SJCRH30 (cell line): ENCODE measurements around the gene GPAT2. TPM values are rescaled to one million over a fixed set of nuclear protein-coding genes. Genes with fewer than 3 reads are reported as not detected.
"Not testable (repeated sequence)": the region's sequence is repeated elsewhere in the genome, so short reads cannot be mapped to it uniquely, and the experiment has no call there.

ENCODE experiments used
- DNase-seq, 2 experiments: peaks; one replicate each; pipeline ENCODE4 v3.0.0-alpha.2; 2015 to 2020
- H3K27ac ChIP-seq: fragments of 250-450 bp; sonication (Bioruptor Pico); 2 replicates; pipeline ENCODE4 v1.5.1; 2020; ENCODE audit warnings: mild to moderate bottlenecking, moderate library complexity
- H3K27me3 ChIP-seq: fragments of 250-450 bp; sonication (Bioruptor Pico); 2 replicates; pipeline ENCODE4 v1.5.1; 2020; ENCODE audit warnings: mild to moderate bottlenecking, moderate library complexity
- H3K36me3 ChIP-seq: fragments of 250-450 bp; sonication (Bioruptor Pico); 2 replicates; pipeline ENCODE4 v1.5.1; 2020; ENCODE audit warnings: mild to moderate bottlenecking, moderate library complexity
- H3K4me1 ChIP-seq: fragments of 250-450 bp; sonication (Bioruptor Pico); 2 replicates; pipeline ENCODE4 v1.5.1; 2020; ENCODE audit warnings: mild to moderate bottlenecking, moderate library complexity
- H3K4me3 ChIP-seq: fragments of 250-450 bp; sonication (Bioruptor Pico); 2 replicates; pipeline ENCODE4 v1.5.1; 2020; ENCODE audit warnings: mild to moderate bottlenecking, moderate library complexity
- H3K9me3 ChIP-seq: fragments of 250-450 bp; sonication (Bioruptor Pico); replicated peaks from 2 replicates; pipeline ENCODE4 v1.5.1; 2020; ENCODE audit warnings: mild to moderate bottlenecking, moderate library complexity
- total RNA-seq: library from RNA; depleted of rRNA; stranded (reverse); fragments of >200 nt; shearing (Covaris generic); gene quantifications from 2 replicates; pipeline ENCODE4 v1.2.3, GENCODE V29; 2014

GPAT2 gene
- total RNA-seq, 1 experiment from 2014 or later, result 0.08 TPM

DNA sequence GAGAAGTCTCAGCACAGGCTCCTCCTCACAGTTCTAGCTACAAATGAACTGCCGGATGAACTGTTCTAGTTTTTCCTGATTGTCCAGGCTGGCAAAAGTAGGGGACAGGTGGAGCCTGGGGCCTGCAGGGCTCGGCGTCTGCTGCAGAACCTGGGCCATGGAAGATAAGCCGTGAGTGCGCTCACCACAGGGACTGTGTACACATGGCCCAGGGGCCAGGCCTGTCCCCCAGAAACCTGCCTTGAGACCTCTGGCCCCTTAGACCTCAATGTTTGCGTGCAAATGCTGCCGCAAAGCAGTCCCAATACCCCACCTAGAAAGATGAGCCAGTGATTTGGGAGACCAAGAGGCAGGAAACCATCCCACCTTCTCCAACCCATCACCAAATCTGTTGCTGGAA is 12.6 kb downstream of the GPAT2 start:
- H3K27me3 ChIP-seq, DNase-seq, H3K4me1 ChIP-seq, H3K27ac ChIP-seq, H3K36me3 ChIP-seq, H3K4me3 ChIP-seq, H3K9me3 ChIP-seq: not testable (repeated sequence)

DNA sequence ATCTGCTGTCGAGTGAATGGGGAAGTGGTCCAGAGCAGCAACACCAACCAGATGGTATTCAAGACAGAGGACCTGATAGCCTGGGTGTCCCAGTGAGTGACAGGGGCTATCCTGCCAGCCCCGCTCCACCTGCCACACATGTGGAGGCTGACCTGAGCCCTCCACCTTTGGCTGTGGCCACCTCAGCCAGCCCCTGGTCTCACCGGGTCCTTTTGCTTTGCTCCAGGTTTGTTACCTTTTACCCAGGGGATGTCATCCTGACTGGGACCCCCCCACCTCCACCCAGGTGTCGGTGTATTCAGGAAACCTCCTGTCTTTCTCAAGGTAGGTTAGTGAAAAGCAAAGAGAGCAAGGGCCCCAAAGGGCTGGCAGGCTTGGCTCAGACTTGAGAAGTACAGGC is 13.6 kb downstream of the GPAT2 start:
- not testable (repeated sequence) for H3K27ac ChIP-seq, H3K4me1 ChIP-seq, H3K4me3 ChIP-seq, H3K36me3 ChIP-seq, H3K9me3 ChIP-seq, H3K27me3 ChIP-seq, DNase-seq

DNA sequence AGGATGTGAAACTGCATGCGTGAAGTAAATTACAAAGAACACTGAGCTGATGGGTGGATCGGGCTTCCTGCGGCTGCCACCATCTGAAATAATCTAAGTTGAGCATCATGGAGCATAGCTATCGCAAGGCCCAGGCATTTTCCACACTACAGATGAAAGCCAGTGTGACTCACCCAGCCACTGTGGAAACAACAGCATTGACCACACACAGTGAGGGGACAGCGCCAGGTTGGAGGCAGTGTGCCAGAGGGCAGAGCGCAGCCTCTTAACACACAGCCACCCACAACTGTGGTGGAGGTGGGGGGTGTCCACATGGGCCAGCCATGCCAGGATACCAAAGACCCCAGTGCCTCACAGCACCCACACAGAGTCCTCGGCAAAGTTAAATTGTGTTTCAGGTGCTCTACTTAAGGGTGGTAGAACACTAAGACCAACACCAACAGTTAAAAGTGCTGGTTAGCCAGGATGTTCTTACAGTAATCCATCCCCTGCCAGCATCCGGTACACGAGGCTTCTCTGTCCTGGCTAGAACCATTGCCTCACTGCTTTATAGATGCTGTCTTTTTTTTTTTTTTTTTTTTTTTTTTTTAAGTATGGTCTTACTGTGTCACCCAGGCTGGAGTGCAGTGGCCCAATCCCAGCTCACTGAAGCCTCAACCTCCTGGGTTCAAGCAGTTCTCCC is 14.7 kb downstream of the GPAT2 start:
- not testable (repeated sequence) for H3K27me3 ChIP-seq, H3K27ac ChIP-seq, DNase-seq, H3K4me3 ChIP-seq, H3K9me3 ChIP-seq, H3K36me3 ChIP-seq, H3K4me1 ChIP-seq

DNA sequence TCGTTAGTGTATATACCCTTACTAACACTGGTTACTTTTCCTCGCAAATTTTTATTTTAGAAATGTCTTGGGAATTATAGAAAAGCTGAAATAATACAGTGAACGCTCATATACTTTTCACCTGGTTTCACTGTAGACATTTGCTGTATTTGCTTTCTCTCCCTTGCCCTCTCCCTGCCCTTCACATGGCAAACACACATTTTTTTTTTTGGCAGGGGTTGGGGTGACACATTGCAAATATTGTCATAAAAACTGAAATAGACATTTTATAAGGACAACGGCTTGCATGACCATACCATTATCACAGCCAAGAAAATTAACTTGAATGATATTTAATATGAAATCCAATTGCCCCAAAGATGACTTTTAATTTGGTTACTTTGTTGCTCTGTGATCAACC is 18.4 kb downstream of the GPAT2 start:
- H3K9me3 ChIP-seq, DNase-seq, H3K27ac ChIP-seq, H3K36me3 ChIP-seq, H3K4me1 ChIP-seq, H3K27me3 ChIP-seq, H3K4me3 ChIP-seq: not testable (repeated sequence)

DNA sequence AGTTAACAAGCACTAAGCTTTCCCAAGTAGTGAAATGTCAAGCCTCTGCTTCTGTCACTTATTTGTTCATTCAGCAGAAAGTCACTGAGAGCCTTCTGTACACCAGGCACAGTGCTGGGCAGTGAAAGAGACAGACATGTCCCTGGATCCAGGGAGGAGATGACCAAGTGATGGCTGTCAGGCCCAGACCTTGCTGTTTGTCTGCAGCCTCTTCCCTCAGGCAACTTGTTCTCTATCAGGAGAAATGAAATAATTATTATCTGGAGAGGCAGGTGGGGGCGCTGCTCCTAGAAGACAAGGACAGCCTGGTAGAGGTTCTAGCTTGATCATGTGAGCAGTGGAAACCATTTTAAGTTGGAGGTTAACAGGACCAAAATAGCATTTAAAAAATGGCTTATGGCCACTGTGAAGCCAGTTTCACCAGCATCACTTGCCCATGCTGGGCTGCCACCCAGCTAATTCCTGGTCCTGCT is 21.9 kb downstream of the GPAT2 start:
- H3K36me3 ChIP-seq, H3K27ac ChIP-seq, H3K9me3 ChIP-seq, DNase-seq, H3K4me3 ChIP-seq, H3K27me3 ChIP-seq, H3K4me1 ChIP-seq: not testable (repeated sequence)

DNA sequence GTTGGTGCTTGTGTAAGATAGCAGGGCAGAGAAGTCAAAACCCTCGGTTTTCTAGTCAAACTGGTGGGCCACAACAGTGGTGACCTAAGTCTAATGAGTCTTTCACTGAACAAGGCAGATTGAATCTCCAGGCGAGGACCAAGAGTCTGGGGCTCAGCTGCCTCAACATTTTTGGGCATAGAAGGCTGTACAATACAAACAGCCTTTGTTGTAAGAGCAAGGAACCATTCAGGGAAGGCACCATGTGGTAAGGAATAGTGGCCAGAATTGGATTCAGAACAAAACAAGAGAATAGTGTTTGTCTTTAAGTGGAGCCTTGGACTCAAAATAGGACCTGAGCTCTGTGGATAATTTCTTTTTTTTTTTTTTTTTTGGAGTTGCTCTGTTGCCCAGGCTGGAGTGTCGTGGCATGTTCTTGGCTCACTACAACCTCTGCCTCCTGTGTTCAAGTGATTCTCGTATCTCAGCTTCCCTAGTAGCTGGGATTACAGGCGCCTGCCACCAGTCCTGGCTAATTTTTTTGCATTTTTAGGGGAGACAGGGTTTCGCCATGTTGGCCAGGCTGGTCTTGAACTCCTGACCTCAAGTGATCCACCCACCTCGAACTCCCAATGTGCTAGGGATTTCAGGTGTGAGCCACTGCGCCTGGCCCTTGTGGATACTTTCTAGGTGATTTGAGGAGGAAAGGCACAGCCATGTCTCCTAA is 22.5 kb downstream of the GPAT2 start:
- H3K4me1 ChIP-seq, H3K9me3 ChIP-seq, H3K27me3 ChIP-seq, H3K4me3 ChIP-seq, DNase-seq, H3K27ac ChIP-seq, H3K36me3 ChIP-seq: not testable (repeated sequence)

DNA sequence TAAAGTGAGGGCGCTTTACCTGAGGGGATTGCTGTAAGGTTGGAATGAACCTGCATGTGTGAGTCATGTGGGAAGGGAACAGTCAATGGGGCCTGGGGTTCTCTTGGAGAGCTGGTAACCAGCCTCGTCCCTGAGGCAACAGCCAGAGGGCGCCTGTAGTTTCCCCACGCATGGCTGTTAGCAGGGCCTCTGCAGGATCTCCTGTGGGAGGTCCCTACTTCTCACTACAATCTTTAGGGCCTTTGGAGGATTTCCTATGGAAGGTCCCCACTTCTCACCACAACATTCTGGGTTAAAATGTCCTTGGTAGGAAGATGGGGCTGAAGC is 23.6 kb downstream of the GPAT2 start:
- H3K27ac ChIP-seq, H3K9me3 ChIP-seq, H3K27me3 ChIP-seq, H3K36me3 ChIP-seq, H3K4me3 ChIP-seq, H3K4me1 ChIP-seq: not testable (repeated sequence)
- peak; percentile 43 to 49 for DNase-seq

DNA sequence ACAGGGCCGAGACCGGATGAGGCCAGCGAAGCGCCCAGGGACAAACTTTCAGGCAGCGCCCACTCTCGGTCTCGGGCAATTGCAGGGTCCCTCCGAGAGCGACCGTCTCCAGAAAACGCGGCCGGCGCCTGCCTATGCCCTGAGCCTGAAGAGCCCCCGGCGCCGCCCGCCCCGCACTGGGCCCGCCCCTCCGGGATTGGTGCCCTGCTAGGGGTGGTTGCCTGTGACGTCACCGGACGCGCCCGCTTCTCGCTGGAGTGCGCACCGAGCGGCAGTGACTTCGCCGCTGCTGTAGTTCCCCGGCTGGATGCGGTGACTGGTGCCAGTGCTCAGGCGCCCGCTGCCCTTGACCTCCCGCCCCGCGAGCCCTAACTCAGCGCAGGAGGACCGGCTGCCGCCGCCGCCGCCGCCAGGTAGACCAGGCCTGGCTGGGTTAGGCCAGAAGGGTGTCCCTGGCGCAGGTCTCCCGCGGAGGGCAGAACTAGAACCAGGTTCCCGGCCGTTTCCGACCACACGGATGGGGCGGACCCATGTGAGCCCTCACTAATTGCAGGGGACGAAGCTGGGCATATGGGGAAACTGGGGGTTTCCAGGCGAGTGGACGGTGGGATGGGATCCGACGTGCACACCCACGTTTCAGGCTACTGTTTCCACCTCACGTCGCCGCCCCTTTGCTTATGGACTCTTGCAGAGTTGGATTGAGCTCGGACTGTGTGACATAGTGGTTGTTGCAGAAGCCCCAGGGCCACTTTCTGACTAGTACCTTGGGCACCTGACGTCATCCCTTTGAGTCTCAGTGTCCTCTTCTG is 24.2 kb downstream of the GPAT2 start:
- H3K36me3 ChIP-seq, H3K9me3 ChIP-seq, H3K27ac ChIP-seq, H3K27me3 ChIP-seq, H3K4me1 ChIP-seq: not testable (repeated sequence)
- peak; percentile 93 to 94 for DNase-seq
- peak overlapping the region; percentile 61 for H3K4me3 ChIP-seq

DNA sequence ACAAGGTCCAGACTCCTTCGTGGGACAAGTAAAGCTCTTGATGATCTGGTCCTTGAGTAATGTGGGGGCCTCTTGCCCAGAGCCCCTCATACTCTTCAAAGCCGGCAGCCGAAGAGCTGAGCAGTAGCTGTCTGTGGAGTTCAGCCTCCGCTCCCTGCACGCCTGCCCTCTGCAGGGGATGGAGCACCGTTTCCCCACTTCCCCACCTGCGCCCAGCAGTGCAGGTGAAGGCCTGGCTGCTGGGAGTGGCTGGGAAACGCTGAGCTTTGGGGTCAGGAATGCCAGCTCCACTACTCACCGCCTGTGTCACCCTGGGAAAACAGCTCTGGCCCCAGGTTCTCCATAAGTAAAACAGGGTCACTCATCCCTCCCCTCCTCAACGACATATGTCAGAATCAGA is 24.9 kb downstream of the GPAT2 start:
- not testable (repeated sequence) for H3K36me3 ChIP-seq, DNase-seq, H3K27me3 ChIP-seq, H3K4me1 ChIP-seq, H3K27ac ChIP-seq, H3K9me3 ChIP-seq
- H3K4me3 ChIP-seq, result peak overlapping the region; percentile 61

DNA sequence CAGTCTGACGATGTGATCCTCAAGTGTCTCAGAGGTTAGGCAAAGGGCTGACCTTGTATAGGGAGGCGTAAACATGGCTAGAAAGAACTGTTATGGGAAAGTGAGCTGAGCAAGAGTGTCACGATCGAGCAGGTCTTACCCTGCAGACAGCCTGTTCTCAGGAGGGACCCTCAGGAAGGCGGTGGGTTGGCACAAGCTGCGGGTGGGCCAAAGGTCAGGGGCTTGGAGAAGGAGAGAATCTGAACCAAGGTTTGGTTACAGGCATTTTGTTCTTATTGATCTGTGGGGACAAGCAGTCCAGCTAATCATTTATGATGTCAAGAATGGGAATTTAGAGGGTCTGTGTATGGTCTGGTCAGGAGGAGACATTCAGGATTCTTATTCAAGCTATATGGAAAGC is 26.7 kb downstream of the GPAT2 start:
- H3K4me1 ChIP-seq, H3K27me3 ChIP-seq, H3K9me3 ChIP-seq, DNase-seq, H3K27ac ChIP-seq, H3K4me3 ChIP-seq, H3K36me3 ChIP-seq: not testable (repeated sequence)

DNA sequence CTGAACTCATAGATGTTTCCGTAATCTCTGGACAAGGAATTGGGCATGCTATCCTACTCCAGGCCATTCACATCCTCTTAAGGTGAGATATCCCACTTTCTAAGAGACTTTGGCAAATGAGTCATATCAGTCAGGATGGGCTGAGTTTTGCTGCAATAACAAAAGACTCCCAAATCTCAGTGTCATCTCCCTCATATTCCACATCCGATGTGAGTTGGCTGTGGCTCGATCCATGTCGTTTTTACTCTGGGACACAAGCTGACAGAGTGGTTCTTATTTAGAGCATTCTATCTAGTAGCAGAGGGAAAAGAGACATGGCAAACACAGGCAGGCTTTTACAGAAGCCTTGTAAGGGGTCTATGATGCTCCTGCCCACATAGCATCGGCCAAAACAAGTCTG is 28.5 kb downstream of the GPAT2 start:
- H3K4me3 ChIP-seq, result not testable (repeated sequence)

DNA sequence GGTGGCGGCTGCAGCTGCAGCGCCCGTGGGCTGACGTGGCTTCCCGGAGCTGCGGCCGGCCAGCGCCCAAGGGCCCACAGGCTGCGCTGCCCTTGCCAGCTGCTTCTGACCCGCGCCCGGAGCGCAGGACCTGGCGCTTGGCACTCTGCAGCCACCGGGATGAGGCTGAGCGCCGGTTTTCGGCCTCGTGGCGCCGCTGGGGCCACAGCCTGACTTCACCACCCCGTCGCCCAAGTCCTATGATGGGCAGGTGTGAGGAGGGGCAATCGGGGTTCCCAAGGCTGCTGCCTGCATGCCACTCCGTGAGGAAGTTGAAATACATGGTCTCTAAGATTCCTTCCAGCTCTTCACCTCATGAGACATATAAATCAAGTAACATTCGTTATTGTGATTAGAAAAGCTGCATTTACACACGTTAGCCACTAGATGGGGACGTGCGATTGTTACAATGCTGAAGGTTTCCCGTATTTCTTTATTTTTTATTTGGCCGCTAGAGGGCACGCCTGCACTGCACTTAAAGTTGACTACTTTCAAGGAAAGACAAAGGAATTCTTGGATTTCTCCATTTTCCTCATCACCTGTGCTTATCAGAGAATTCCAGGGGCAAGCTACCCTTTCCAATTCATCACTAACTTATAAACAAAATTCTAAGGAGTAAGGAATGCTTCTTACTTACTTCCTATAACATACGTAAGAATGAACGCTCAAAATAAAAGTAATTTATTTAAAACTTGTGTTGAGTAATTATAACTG is 42.0 kb downstream of the GPAT2 start:
- not testable (repeated sequence) for H3K4me1 ChIP-seq, H3K27me3 ChIP-seq, H3K9me3 ChIP-seq, H3K36me3 ChIP-seq
- Histone ChIP-seq H3K27ac (peak overlapping the region; percentile 48; the same call in 1 of the 2 replicates), H3K4me3 (peak overlapping the region; percentile 90)
- peak; percentile 57 to 68 for DNase-seq

More for the DNA sequence above, 28.5 kb downstream of the GPAT2 start:
- H3K27ac ChIP-seq, H3K9me3 ChIP-seq, H3K4me1 ChIP-seq, H3K36me3 ChIP-seq, DNase-seq, H3K27me3 ChIP-seq: not testable (repeated sequence)

DNA sequence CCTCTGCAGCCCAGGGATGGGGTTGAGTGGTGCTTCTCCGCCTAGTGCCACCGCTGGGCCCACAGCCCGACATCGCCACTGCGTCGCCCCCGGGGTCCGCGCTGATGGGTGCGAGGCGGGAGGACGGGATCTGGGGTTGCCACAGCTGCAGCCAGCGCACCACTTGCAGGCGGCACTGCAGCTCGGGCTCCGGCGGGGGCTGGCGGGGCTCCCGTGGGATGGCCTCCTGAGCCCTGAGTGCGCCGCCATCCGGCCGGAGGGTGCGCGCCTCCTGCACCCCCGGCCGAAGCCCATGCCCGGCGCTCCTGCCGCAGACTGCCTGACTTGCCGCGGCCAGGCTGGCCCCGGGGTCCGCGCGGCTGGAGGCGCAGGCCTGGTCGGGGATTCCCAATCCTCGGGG is 42.6 kb downstream of the GPAT2 start:
- not testable (repeated sequence) for H3K9me3 ChIP-seq, H3K4me1 ChIP-seq, H3K36me3 ChIP-seq, H3K27me3 ChIP-seq
- peak overlapping the region; percentile 56; the same call in 1 of the 2 replicates for H3K27ac ChIP-seq
- peak overlapping the region; percentile 90 for H3K4me3 ChIP-seq
- peak in 1 of 2 experiments; percentile 45 for DNase-seq

DNA sequence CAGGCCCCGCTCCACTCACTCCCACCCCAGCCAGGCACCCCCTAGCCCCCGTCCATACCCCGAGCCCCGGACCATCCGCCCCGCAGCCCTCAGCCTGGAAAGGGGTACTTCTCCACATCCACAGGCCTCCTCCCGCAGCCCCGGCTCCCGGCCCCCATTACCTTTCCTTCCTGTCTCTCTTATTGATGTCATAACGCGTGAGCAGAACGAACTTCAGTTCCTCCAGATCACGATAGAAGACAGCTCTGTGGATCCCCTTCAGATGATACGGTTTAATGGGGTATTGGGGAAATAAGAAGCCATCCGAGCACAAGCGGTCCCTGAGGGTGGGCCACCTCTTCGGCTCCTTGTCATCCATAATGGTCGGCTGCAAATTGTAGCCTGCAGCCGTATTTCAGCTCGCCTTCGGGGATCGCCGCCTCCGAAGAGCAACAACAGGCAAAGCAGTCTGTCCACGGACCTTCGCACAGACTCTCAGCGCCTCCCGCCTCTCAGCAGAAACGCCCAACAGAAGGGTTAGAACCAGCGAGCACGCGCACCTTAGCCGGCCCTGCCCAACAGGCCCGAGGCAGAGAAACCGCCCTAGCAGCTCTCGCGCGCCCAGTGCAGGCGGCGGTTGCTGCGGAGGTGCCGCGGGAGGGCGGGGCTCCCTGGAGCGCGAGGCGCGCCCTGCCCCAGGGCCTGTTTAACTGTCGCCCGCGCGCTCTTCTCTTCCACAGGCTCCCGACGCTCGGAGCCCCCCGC is 43.2 kb downstream of the GPAT2 start, which contains the start of gene ANKRD36C:
ANKRD36C (minus strand) TSS at position 474 of the 744 bp plus-strand sequence; CDS start at position 358, 116 bp downstream.
- H3K4me3 ChIP-seq, result peak within 1 kb of the TSS; percentile 90
- peak; percentile 34 to 56 for DNase-seq
- H3K9me3 ChIP-seq, H3K4me1 ChIP-seq, H3K27me3 ChIP-seq, H3K36me3 ChIP-seq: not testable (repeated sequence)
- H3K27ac ChIP-seq, result peak within 1 kb of the TSS; percentile 56
